SU-DHL-6 (cell line): ENCODE measurements around the gene TIMP1.

ENCODE experiments used
- H2AFZ ChIP-seq: fragments of 200-600 bp; sonication (generic); 2 replicates; pipeline ENCODE4 v1.6.1; 2014; ENCODE audit warnings: low read depth, mild to moderate bottlenecking, moderate library complexity, mixed read lengths, antibody characterized with exemption, low read length; ENCODE audit not compliant: severe bottlenecking
- H3F3A ChIP-seq: fragments of 200-600 bp; shearing (Covaris generic); 2 replicates; pipeline ENCODE4 v1.6.0; 2016; ENCODE audit warnings: antibody characterized with exemption, mild to moderate bottlenecking; ENCODE audit not compliant: insufficient read depth
- H3K27ac ChIP-seq: fragments of 200-600 bp; sonication (generic); 2 replicates; pipeline ENCODE4 v1.5.1; 2016; ENCODE audit warnings: low read depth, mild to moderate bottlenecking, low read length, moderate library complexity, mixed read lengths
- H3K27me3 ChIP-seq: fragments of 200-600 bp; sonication (generic), shearing (Covaris generic); 2 replicates; pipeline ENCODE4 v1.6.0; 2014; ENCODE audit warnings: mild to moderate bottlenecking, low read length
- H3K36me3 ChIP-seq: fragments of 200-600 bp; sonication (generic); 2 replicates; pipeline ENCODE4 v1.6.1; 2014; ENCODE audit warnings: mild to moderate bottlenecking, low read length, mixed read lengths
- H3K4me2 ChIP-seq: fragments of 300-600, 200-600 bp; shearing (Covaris generic), sonication (generic); 2 replicates; pipeline ENCODE4 v1.6.0; 2014; ENCODE audit warnings: low read length, low read depth, mild to moderate bottlenecking; ENCODE audit not compliant: poor library complexity, severe bottlenecking
- H3K4me3 ChIP-seq: fragments of 200-600 bp; sonication (generic); 2 replicates; pipeline ENCODE4 v1.5.1; 2014; ENCODE audit warnings: antibody characterized with exemption, low read length, mild to moderate bottlenecking, mixed read lengths; ENCODE audit not compliant: insufficient read depth, poor library complexity, severe bottlenecking
- H3K79me2 ChIP-seq: fragments of 200-600 bp; sonication (generic); 2 replicates; pipeline ENCODE4 v1.6.1; 2014; ENCODE audit warnings: mild to moderate bottlenecking, low read length, moderate library complexity; ENCODE audit not compliant: insufficient read depth
- H3K9ac ChIP-seq: fragments of 200-600 bp; sonication (generic); 2 replicates; pipeline ENCODE4 v1.7.0; 2014; ENCODE audit warnings: mild to moderate bottlenecking, low read length
- H3K9me2 ChIP-seq: fragments of 200-600 bp; sonication (generic); replicated peaks from 2 replicates; pipeline ENCODE4 v1.6.1; 2014; ENCODE audit warnings: low read length; ENCODE audit not compliant: insufficient read depth
- H3K9me3 ChIP-seq: fragments of 200-600 bp; sonication (generic); 2 replicates; pipeline ENCODE4 v1.6.1; 2014; ENCODE audit warnings: low read length, mixed read lengths; ENCODE audit not compliant: insufficient read depth
- H4K20me1 ChIP-seq: fragments of 200-600 bp; sonication (generic); 2 replicates; pipeline ENCODE4 v1.6.1; 2014; ENCODE audit warnings: low read depth, mild to moderate bottlenecking, antibody characterized with exemption, low read length, moderate library complexity, mixed read lengths
- EZH2phosphoT487 ChIP-seq: fragments of 200-600 bp; sonication (generic), shearing (Covaris generic); conservative IDR thresholded peaks from 2 replicates; pipeline ENCODE4 v1.6.1; 2018; ENCODE audit warnings: mild to moderate bottlenecking, antibody characterized with exemption, low read length, moderate library complexity, mixed read lengths
- TF ChIP-seq, protein P1 (sequence below): fragments of 200-600 bp; sonication (generic); IDR thresholded peaks from one replicate; pipeline ENCODE4 v1.5.1; 2017; ENCODE audit warnings: antibody characterized with exemption, mild to moderate bottlenecking, low read length, moderate library complexity; ENCODE audit not compliant: insufficient read depth, poor library complexity, severe bottlenecking

TIMP1 gene

DNA sequence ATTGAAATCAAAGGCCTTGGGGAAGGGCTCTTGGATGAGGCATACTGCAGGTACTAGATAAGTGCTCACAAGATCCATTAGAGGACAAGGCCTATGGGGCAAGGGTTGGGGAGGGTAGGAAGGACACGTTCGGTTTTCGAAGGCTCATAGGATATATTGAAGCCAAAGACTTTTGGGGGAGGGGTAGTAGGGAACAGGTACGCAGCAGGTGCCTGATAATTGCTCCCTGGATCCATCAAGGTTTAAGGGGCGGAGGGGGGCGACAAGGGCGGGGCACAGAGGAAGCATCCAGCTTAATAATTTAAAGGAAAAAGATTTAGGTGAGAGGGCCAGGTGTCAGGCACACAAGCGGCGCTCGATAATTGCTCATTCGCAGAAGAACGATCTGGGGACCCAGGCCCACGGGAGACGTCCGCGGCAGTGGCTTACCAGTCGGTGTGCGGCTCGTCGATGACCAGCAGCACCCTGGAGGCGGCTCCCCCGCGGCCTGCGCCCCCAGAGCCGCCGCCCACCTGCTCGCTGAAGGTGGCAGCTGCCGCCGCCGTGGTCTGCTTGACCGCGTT, 36.8 kb downstream of the TIMP1 start:
- no peak for TF ChIP-seq EZH2phosphoT487
- TF ChIP-seq, protein P1, sequence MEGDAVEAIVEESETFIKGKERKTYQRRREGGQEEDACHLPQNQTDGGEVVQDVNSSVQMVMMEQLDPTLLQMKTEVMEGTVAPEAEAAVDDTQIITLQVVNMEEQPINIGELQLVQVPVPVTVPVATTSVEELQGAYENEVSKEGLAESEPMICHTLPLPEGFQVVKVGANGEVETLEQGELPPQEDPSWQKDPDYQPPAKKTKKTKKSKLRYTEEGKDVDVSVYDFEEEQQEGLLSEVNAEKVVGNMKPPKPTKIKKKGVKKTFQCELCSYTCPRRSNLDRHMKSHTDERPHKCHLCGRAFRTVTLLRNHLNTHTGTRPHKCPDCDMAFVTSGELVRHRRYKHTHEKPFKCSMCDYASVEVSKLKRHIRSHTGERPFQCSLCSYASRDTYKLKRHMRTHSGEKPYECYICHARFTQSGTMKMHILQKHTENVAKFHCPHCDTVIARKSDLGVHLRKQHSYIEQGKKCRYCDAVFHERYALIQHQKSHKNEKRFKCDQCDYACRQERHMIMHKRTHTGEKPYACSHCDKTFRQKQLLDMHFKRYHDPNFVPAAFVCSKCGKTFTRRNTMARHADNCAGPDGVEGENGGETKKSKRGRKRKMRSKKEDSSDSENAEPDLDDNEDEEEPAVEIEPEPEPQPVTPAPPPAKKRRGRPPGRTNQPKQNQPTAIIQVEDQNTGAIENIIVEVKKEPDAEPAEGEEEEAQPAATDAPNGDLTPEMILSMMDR = no peak
- H3K4me2 ChIP-seq = peak overlapping the region; percentile 48
- no peak overlapping the region for H3K4me3 ChIP-seq

DNA sequence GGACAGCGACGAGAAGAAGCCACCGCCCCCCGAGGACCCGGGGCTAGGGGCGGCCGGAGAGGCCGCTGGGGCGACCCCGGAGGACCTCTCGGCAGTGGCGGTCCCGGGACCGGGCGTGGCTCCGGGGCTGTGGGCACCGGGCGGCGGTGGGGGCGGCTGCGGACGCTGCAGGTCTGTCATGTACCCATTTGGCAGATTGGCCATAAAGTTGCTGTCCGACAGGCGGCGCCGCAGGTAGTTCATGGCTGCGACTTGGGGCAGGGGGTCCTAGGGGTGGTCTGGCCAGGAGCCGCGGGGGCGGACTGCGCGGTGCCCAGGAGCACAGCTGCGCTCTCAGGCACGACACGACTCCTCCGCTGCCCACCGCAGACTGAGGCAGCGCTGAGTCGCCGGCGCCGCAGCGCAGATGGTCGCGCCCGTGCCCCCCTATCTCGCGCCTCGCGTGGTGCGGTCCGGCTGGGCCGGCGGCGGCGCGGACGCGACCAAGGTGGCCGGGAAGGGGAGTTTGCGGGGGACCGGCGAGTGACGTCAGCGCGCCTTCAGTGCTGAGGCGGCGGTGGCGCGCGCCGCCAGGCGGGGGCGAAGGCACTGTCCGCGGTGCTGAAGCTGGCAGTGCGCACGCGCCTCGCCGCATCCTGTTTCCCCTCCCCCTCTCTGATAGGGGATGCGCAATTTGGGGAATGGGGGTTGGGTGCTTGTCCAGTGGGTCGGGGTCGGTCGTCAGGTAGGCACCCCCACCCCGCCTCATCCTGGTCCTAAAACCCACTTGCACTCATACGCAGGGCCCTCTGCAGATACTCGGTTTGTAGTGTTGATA, 37.5 kb downstream of the TIMP1 start, which contains the start of gene SYN1:
Gene SYN1, minus strand, starts transcription at position 372 of the 817 bp plus-strand sequence. Its CDS starts 129 bp downstream, at position 243.
- TF ChIP-seq, protein P1 = peak; percentile 12
- no peak for TF ChIP-seq EZH2phosphoT487
- peak within 1 kb of the TSS; percentile 34 for H3K4me3 ChIP-seq
- no peak within 1 kb of the TSS for H2AFZ ChIP-seq
- no peaks in the 10 kb centered on the region for H3K79me2 ChIP-seq
- no peaks in the 10 kb centered on the region for H3K9me3 ChIP-seq
- no peaks in the 10 kb centered on the region for H3K9me2 ChIP-seq
- H3F3A ChIP-seq = no peaks in the 10 kb centered on the region
- H3K9ac ChIP-seq = no peak within 1 kb of the TSS
- no peaks in the 10 kb centered on the region for H3K27me3 ChIP-seq
- no peak within 1 kb of the TSS for H3K27ac ChIP-seq
- no peaks in the 10 kb centered on the region for H3K36me3 ChIP-seq
- H4K20me1 ChIP-seq = no peaks in the 10 kb centered on the region
- H3K4me2 ChIP-seq = peak within 1 kb of the TSS; percentile 48

More for the DNA sequence above, 36.8 kb downstream of the TIMP1 start:
- Histone ChIP-seq H3K27me3 (no peaks in the 10 kb centered on the region), H3K9me3 (no peaks in the 10 kb centered on the region), H3K9me2 (no peaks in the 10 kb centered on the region), H3K79me2 (no peaks in the 10 kb centered on the region), H2AFZ (no peak overlapping the region), H3K27ac (no peak overlapping the region), H4K20me1 (no peaks in the 10 kb centered on the region), H3F3A (no peaks in the 10 kb centered on the region), H3K9ac (no peak overlapping the region), H3K36me3 (no peaks in the 10 kb centered on the region)

DNA sequence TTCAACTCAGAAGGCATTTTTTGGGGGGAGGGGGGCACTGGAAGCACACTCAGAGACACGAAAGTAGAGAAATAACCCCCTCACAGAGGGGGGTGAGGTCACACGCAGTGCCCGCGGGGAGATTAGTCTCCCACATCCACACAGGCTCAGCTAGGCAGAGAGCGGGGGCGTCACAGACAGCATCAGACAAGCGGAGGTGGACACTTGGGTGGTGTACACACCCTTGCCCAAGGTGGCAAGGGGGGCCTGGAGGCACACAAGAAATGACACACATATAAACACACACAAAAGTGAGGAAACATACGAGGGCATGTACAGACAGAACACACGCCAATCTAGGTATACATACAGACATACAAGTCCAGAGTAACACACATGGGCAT, 38.1 kb downstream of the TIMP1 start:
- H3K27me3 ChIP-seq = no peaks in the 10 kb centered on the region
- no peaks in the 10 kb centered on the region for H3K79me2 ChIP-seq
- H3K36me3 ChIP-seq = no peaks in the 10 kb centered on the region
- H4K20me1 ChIP-seq = no peaks in the 10 kb centered on the region
- no peak overlapping the region for H3K4me3 ChIP-seq
- no peaks in the 10 kb centered on the region for H3K9me2 ChIP-seq
- H2AFZ ChIP-seq = no peak overlapping the region
- H3K27ac ChIP-seq = no peak overlapping the region
- peak overlapping the region; percentile 13 for H3K4me2 ChIP-seq
- TF ChIP-seq, protein P1 = no peak
- no peak for TF ChIP-seq EZH2phosphoT487
- H3K9me3 ChIP-seq = no peaks in the 10 kb centered on the region
- no peaks in the 10 kb centered on the region for H3F3A ChIP-seq
- H3K9ac ChIP-seq = no peak overlapping the region
